GM12892 (cell line): ENCODE results near the gene DES.
A peak's percentile ranks its signal among the peaks of the same experiment; 100 is the strongest.

Experiments used
- DNase-seq: peaks from one replicate; pipeline ENCODE4 v3.0.0; 2011; ENCODE audit not compliant: insufficient read length
- FAIRE-seq: peaks from 2 replicates; lab custom pipeline; 2011; peaks lifted over from hg19 to GRCh38; lab: Jason Lieb, UNC
- POLR2A ChIP-seq: IDR thresholded peaks from 2 replicates; pipeline ENCODE4 v1.6.1; 2011; ENCODE audit warnings: low read depth, low read length, control low read depth
- POLR2AphosphoS5 ChIP-seq: IDR thresholded peaks from 2 replicates; pipeline ENCODE4 v1.6.1; 2011; ENCODE audit warnings: low read depth, low read length, control low read depth
- TAF1 ChIP-seq: IDR thresholded peaks from 2 replicates; pipeline ENCODE4 v1.6.1; 2011; ENCODE audit warnings: low read depth, mild to moderate bottlenecking, control low read depth, low read length, borderline replicate concordance

The DES gene

GRCh38 chr2:219453671-219454590, 35.8 kb downstream of the DES start:
- TF ChIP-seq POLR2A (no peak), TAF1 (no peak), POLR2AphosphoS5 (no peak)
- DNase-seq (no peak), FAIRE-seq (no peak)

GRCh38 chr2:219455581-219455980, 37.4 kb downstream of the DES start:
- FAIRE-seq (no peak), DNase-seq (no peak)
- TF ChIP-seq POLR2AphosphoS5 (no peak), POLR2A (no peak), TAF1 (no peak)

GRCh38 chr2:219457784-219458369, 39.7 kb downstream of the DES start:
- FAIRE-seq, result no peak
- DNase-seq, result no peak
- no peak for TF ChIP-seq POLR2AphosphoS5
- no peak for TF ChIP-seq TAF1
- no peak for TF ChIP-seq POLR2A

GRCh38 chr2:219458996-219459395, 40.8 kb downstream of the DES start:
- TF ChIP-seq TAF1, result no peak
- no peak for TF ChIP-seq POLR2A
- TF ChIP-seq POLR2AphosphoS5, result no peak
- FAIRE-seq (no peak), DNase-seq (no peak)

GRCh38 chr2:219459460-219460311, 41.5 kb downstream of the DES start:
- FAIRE-seq, result peak; percentile 21
- DNase-seq, result peak; percentile 82

GRCh38 chr2:219460424-219460926, 42.3 kb downstream of the DES start:
- no peak for FAIRE-seq
- no peak for TF ChIP-seq POLR2A
- TF ChIP-seq POLR2AphosphoS5, result no peak
- TF ChIP-seq TAF1, result no peak
- DNase-seq, result no peak

More at GRCh38 chr2:219459460-219460311, 41.5 kb downstream of the DES start:
- TF ChIP-seq POLR2A (no peak), POLR2AphosphoS5 (no peak), TAF1 (no peak)

- FAIRE-seq (no peak), DNase-seq (no peak)
- TF ChIP-seq POLR2AphosphoS5, result no peak
- no peak for TF ChIP-seq POLR2A
- TF ChIP-seq TAF1, result no peak
These were observed 42.9 kb downstream of the DES start for GRCh38 chr2:219461047-219461514.

- TF ChIP-seq TAF1 (no peak), POLR2A (no peak), POLR2AphosphoS5 (no peak)
- FAIRE-seq, result no peak
These were observed 43.5 kb downstream of the DES start for GRCh38 chr2:219461669-219462068.

GRCh38 chr2:219462349-219462748, 44.2 kb downstream of the DES start:
- FAIRE-seq, result no peak
- DNase-seq, result no peak

More at GRCh38 chr2:219461669-219462068, 43.5 kb downstream of the DES start:
- no peak for DNase-seq

GRCh38 chr2:219464286-219465032, 46.3 kb downstream of the DES start:
- FAIRE-seq (no peak), DNase-seq (no peak)
- TF ChIP-seq TAF1 (no peak), POLR2A (no peak), POLR2AphosphoS5 (no peak)

More at GRCh38 chr2:219462349-219462748, 44.2 kb downstream of the DES start:
- TF ChIP-seq TAF1 (no peak), POLR2A (no peak), POLR2AphosphoS5 (no peak)
